Ramos (cell line): ENCODE measurements around the gene GDI1.

ENCODE experiments used
- in situ Hi-C: fragments of 300-500 bp; cut with MboI; formaldehyde crosslinking; loops from one replicate; pipeline ENCODE4 v1.14.3; 2022; ENCODE audit warnings: low sequenced_read_pairs; ENCODE audit not compliant: unreplicated experiment

The GDI1 gene

DNA sequence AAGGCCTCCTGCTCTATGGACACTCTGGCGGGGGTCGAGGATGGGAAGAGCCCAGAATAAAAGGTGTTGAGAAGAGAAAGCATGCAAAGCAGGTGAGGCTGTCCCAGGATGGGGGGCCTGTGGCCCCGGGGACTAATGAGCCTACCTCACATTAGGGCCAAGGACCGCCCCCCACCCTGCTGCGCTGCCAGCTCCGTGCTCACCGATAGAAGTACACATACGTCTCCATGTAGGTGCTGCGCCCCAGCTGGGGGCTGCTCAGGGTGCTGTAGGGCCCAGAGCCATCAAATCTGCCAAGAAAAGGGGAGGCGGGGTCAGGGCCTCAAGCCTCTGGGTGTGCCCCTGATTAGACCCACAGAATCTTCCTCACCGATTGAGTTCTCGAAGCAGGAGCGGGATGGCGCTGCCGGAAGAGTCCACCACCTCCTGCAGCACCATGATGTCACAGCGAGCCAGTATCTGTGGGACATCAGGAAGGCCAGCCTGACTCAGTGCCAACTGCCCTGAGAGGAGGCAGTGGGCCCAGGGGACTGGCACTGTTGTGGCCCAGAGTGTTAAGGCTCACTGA is 32.2 kb upstream of the GDI1 start:
- in situ Hi-C loops: loop anchor here (25.0 kb wide), 1 partner anchor 133 kb away; the partner anchor contains the start of genes G6PD and IKBKG

GRCh38 chrX:154408659-154409221 is 28.2 kb upstream of the GDI1 start:
- in situ Hi-C loops: loop anchor here (25.0 kb wide), 1 partner anchor 129 kb away; the partner anchor contains the start of genes G6PD and IKBKG

DNA sequence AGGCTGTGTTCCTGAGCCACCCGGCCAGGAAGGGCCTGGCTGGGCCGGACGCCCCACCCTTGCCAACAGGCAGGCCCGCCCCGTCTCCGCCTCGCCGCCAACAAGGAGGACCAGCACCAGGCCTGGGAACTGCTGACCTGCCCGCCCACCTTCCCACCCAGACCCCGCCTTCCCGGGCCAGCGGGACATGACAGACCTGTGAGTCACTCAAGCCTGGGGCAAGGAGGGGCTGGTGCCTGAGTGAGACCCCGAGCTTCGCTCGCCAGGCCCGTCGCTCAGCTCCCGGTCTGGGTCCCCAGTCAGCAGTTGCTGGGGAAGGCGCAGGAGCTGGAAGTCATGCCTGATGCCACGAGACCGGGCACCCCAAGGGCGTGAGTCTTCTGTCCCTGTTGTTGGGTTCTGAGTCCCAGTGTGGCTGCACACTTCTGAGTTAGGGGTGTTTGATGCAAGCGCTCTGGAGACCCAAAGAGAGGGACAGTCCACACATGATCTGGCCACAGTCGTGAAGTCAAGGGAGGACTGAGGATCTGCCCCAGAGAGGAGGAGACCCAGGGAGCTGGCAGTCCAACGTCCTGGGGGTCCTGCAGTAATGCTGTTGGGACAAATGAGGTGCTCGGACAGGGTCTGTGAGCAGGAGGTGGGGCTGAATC is 27.6 kb upstream of the GDI1 start, which contains the start of gene DNASE1L1:
DNASE1L1 (minus strand) TSS at position 33 of the 650 bp plus-strand sequence. CDS start 3,686 bp downstream, outside the sequence.
- in situ Hi-C loops: loop anchor here (25.0 kb wide), 1 partner anchor 128 kb away; the partner anchor contains the start of genes G6PD and IKBKG

DNA sequence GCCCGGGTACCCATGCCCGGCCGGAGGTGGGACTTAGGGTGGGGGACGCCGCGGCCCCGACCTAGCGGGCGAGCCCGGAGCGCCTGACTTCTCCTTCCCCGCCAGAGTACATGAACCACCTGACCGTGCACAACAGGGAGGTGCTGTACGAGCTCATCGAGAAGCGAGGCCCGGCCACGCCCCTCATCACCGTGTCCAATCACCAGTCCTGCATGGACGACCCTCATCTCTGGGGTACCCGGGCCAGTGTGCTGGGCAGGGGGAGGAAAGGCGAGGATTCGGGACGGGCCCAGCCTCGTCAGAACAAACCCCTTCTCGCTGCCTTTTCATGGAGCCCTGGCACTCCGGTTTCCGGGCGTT is 25.0 kb upstream of the GDI1 start:
- in situ Hi-C loops: loop anchor here (25.0 kb wide), 1 partner anchor 125 kb away; the partner anchor contains the start of genes G6PD and IKBKG

DNA sequence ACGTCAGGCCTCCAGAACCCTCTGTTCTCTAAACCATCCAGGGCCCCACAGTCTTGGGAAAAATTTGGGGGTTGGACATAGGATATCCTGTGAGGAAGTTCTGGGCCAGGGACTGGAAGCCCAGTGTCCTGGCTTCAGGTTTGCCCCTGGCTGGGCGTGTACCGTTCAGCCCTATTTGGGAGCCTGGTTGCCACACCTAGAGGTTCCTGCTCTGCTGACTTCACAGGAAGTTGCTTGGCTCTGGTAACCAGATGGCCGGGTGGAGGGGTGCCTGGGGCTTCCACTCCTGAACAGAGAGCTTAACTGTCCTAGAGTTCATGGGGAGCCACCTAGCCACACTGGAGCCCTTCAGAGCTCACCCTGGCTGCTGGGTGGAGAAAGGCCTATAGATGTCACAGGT is 24.5 kb upstream of the GDI1 start:
- in situ Hi-C loops: loop anchor here (25.0 kb wide), 1 partner anchor 125 kb away; the partner anchor contains the start of genes G6PD and IKBKG

DNA sequence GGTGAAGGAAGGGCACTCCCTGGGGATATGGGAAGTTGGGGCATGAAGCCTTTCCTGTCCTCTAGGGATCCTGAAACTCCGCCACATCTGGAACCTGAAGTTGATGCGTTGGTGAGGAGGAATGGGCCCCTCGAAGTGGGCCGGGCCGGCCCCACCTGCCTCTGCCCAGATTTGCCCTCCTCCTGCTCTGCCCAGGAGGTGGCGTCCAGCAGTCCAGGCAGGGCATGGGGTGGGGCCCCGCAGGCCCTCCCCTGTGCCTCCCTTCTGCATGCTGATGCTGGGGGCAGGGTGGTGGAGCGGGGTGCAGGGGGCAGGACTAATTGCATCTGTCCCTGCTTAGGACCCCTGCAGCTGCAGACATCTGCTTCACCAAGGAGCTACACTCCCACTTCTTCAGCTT is 23.8 kb upstream of the GDI1 start:
- in situ Hi-C loops: loop anchor here (25.0 kb wide), 1 partner anchor 124 kb away; the partner anchor contains the start of genes G6PD and IKBKG

DNA sequence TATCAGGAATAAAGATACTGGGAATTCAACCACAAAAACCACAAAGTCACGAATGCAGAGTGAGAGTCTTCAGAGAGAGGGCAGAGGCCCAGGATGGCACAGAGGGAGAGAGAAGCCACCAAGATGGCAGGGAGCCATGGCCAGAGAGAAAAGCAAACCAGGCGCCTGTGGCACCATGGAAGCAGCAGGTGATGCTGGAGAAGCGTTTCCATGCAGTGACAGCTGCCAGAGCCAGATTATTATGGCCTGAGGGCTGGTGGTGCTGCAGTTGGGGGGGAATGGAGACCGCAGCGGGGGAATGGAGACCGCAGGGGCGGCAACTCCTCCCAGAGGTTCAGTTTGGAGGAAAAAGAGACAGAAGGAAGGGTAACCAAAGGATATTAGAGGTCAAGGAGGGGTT is 19.8 kb upstream of the GDI1 start:
- in situ Hi-C loops: loop anchor here (25.0 kb wide), 1 partner anchor 120 kb away; the partner anchor contains the start of genes G6PD and IKBKG

DNA sequence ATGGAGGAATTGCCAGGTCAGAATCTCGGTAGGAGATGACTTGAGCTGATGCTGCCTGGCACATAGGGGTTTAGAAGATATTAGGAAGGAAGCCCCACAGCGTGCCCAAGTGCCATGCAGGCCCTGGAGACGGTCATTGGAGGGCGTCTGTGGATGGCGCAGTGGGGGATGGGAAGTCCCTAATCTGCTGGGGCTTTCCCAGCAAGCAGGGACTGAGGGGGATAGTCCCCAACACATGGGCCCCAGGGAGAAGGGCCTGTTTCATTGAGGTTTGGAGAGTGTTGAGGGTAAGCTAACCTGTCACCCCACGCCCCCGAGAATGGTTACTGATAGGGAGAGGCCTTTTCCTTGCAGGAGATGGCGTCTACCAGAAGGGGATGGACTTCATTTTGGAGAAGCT is 17.8 kb upstream of the GDI1 start:
- in situ Hi-C loops: loop anchor here (25.0 kb wide), 1 partner anchor 118 kb away; the partner anchor contains the start of genes G6PD and IKBKG

GRCh38 chrX:154419688-154420401 is 17.1 kb upstream of the GDI1 start:
- in situ Hi-C loops: loop anchor here (25.0 kb wide), 1 partner anchor 117 kb away; the partner anchor contains the start of genes G6PD and IKBKG

DNA sequence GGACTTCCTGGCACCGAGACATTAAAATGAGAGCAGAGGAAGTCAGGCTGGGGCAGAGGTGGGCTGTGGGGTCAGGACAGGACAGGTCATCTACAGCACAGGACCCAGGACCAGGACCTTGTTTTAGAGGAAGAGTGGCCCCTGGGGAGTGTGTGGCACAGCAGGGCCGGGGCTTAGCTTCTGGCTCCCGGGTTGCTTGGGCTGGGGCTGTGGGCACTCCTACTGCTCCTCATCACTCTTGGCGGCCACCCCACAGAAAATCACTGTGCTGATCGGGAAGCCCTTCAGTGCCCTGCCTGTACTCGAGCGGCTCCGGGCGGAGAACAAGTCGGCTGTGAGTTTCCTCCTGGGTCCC is 16.6 kb upstream of the GDI1 start:
- in situ Hi-C loops: loop anchor here (25.0 kb wide), 1 partner anchor 117 kb away; the partner anchor contains the start of genes G6PD and IKBKG

DNA sequence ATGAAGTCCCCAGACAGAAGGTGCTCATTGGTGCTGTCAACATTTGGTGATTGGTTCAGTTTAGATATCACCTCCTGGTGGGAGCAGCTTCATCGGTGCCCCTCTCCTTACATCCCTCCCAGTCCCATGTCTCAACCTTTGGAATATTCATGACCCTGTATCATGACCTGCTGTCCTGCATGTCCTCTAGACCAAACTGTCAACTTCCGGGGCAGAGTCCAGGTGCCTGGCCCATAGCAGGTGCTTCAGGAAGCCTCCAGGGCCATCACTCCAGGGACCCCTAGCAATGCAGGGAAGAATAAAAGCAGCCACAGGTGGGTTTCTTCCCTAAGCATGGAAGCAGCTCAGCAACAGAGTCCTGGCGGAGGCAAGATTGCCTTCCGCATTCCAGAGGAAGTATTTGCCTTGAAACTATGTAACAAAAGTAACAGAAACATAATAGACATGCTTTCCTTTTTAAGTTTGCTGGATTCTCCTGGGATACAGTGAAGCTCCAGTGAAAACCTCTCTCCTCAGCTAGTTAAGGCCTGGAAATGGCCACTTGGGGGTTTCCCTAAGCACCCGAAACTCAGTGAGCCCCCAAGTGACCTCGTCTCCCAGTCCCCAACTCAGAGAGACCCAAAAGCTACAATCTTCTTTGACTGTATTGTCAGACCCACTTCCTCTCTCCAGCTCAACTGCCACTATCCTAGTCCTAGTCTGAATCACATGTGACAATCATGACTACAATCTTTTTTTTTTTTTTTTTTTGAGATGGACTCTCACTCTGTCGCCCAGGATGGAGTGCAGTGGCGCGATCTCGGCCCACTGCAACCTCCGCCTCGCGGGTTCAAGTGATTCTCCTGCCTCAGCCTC is 9.8 kb upstream of the GDI1 start:
- in situ Hi-C loops: no loop called here

DNA sequence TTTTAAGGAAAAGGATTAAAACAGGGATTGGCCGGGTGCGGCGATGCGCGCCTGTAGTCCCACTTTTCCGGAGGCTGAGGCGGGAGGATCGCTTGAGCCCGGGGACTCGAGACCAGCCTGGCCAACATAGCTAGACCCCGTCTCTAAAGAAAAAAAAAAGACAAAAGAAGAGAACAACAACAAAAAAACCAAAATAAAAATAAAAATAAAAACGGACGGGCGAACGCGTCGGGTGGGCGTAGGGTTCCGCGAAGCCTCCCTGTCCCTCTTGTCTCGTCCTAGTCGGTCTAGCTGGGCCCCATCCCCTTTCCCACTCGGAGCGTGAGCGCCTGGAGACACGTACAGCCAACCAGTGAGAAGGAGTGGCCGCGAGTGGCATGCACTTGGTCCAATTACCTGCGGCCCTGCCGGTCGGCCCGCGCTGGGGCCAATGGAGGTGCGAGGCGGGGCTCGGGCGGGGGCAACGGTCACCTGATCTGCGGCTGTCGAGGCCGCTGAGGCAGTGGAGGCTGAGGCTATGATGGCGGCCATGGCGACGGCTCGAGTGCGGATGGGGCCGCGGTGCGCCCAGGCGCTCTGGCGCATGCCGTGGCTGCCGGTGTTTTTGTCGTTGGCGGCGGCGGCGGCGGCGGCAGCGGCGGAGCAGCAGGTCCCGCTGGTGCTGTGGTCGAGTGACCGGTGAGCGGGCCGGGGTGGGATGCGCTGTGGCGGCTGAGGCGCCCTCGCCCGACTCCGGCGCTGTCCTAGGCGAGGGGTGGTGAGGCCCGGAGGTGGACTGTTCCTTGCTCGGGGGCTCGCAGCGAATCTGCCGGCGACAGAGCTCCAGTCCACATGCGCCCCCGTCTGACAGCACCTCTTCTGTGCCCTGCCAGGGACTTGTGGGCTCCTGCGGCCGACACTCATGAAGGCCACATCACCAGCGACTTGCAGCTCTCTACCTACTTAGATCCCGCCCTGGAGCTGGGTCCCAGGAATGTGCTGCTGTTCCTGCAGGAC is 8.5 kb upstream of the GDI1 start, which contains the start of gene ATP6AP1:
ATP6AP1 (plus strand) TSS at position 502 of the 996 bp plus-strand sequence; CDS start at position 518, 16 bp downstream.
- in situ Hi-C loops: no loop called here

GRCh38 chrX:154429711-154430110 is 7.2 kb upstream of the GDI1 start:
- in situ Hi-C loops: no loop called here

- in situ Hi-C loops: no loop called here
These were observed 6.5 kb upstream of the GDI1 start for GRCh38 chrX:154430479-154430878.

DNA sequence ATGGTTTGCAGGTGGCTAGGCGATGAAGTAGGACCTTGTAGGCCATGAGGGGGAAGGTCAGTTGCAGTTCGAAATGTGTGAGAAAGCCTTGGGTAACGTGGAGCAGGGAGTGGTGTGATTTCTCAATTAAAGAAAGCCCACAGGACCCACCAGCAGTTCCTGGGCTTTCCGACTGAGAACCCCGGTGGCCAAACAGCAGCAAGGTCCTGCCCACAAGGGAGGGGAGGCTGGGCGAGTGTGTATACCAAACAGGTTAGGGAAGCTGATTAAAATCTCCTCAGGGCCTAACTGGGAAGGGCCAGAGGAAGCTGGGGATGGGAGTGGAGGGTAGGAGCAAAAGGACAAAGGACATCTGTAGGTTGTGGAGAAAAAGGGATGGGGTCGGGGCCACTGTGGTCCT is 6.0 kb upstream of the GDI1 start:
- in situ Hi-C loops: no loop called here

DNA sequence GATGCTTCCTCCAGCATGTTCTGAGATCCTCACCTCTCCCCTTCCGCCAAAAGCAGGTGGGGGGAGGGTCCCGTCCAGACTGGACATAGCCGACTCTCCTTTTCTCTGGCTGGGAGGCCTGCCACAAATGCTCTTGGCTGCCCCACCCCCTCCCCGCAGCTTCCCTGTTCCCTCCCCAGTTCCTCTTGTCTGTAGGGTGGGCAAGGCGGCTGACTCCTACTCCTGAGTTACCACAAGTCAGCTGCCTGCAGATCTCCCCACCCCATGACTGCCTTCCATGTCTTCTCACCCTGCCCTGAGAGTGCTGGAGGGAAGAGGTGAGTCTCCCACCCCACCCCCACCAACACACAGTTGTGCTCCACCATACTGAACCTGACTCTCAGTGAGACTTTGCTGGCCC is 5.6 kb upstream of the GDI1 start:
- in situ Hi-C loops: no loop called here

DNA sequence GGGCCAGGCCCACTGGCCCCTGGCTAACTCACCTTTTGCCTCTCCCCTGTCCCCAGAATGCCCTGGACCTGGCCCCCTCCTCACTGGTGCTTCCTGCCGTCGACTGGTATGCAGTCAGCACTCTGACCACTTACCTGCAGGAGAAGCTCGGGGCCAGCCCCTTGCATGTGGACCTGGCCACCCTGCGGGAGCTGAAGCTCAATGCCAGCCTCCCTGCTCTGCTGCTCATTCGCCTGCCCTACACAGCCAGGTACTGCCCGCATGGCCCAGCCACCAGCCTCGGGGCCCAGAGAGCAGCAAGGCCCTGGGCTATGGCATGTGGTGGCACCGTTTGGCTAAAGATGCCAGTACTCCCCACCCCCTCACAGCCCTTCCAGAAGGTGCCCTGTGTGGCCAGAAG is 4.7 kb upstream of the GDI1 start:
- in situ Hi-C loops: no loop called here

GRCh38 chrX:154433605-154434004 is 3.3 kb upstream of the GDI1 start:
- in situ Hi-C loops: no loop called here
